Anterior cingulate cortex (tissue), 58 donors: ENCODE data around the gene FAF2.
"Not testable (repeated sequence)": the region's sequence is repeated elsewhere in the genome, so short reads cannot be mapped to it uniquely, and the experiment has no call there.

Experiments used
- DNase-seq, 58 donors: peaks; one replicate each; lab custom pipeline; 2025; lab: John Stamatoyannopoulos, UW

FAF2 gene

DNA sequence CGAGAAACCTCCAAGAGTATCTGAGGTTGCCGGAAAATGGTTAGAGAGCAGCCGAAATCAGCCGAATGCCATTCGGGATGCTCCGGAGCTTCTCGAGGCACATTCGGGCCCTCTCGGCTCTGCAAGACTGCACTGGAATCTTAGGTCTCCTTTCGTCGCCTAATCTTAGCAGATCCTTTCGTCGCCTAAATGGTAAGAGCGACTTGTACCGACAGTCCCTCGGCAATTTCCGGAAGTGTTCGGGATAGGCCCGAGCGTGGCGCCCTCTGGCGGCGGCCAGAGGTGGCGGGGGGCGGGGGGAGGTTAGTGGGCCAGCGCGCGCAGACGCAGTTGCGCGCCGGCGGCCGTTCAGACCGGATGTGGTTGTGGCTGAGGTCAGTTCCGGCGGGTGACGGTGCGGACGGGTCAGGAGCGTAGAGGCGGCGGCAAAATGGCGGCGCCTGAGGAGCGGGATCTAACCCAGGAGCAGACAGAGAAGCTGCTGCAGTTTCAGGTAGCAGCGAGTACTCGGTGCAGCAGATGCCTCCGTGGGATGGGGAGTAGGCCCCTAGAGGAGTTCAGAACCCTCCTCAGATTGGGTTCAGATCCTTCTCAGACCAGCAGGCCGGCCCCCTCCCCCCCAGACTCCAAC is at the start of gene FAF2:
Gene FAF2, plus strand, starts transcription at position 408 of the 631 bp plus-strand sequence. Its CDS starts 23 bp downstream, at position 431.
- DNase-seq = peak; percentile 85 to 99 (median 96)

DNA sequence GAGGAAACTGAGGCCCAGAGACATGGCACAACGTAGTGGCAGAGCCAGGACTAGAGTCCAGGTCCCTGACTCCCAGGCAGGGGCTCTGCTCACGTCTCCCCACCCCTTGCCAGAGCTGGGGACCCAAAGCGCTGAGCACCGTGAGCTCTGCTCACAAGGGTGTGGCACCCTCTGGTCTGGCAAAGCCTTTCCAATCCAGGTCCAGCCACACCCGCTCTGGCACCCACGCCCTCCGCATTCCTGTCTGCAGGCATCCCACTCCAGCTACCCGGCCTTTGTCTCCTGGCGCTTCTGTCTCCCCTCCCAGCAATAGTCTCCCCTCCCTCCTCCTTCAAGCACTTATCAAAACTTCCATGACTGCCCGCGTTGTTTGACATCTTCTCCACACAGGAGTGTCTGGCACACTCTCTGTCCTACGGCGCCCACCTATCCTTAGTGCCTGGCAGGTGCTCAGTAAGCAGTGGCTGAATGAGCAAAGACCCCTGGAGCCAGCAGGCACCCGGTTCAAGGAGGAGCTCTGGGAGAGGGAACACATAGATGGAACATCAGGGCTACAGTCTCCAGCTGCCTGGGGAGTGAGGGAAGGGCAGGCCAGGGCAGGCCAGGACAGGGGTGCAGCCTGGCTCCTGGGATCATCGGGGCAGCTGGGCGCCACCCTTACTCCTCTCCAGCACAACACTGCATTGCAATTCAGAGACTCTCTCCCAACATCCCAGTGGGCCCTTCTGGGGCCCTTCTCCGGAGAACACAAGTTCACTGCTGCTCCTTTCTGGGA is 47.6 kb upstream of the FAF2 start:
- DNase-seq = no peak

GRCh38 chr5:176401281-176402205 is 46.6 kb upstream of the FAF2 start:
- DNase-seq = no peak

GRCh38 chr5:176405656-176406435 is 42.3 kb upstream of the FAF2 start:
- DNase-seq = no peak

GRCh38 chr5:176406436-176407052 is 41.6 kb upstream of the FAF2 start:
- no peak for DNase-seq

DNA sequence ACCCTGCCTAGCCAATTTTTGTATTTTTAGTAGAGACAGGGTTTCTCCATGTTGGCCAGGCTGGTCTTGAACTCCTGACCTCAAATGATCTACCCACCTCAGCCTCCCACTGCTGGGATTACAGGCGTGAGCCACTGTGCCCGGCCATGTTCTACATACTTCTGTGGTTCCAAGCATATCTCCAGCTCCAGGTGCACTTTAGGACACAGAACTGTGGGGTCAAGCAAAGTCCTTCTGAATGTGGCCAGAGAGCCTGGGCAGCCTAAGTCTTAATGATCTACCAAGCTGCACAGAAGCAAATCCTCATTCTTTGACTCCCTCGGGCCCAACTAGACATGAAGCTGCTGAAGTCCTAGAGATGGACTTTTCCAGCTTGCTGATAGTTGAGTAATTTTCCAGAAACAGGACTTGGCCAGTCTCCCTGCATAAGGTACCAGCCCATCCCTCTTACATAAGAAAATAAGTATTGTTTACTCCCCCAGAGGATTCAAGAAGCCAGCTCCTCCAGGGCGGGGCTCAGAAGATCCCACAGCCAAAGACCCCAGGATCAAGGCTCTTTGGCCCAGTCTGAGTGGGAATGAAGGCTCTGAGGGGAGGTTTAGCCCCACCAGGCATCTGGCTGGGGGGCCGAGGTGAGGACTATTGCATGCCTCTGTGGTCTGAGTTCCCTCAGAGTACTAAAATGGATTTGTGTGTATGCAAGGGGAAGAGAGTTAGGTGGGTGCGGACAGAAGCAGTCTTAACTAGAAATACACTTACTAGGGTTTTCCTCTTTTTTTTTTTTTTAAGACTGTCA is 40.5 kb upstream of the FAF2 start:
- DNase-seq = peak in 1 of 58 donors; percentile 14

DNA sequence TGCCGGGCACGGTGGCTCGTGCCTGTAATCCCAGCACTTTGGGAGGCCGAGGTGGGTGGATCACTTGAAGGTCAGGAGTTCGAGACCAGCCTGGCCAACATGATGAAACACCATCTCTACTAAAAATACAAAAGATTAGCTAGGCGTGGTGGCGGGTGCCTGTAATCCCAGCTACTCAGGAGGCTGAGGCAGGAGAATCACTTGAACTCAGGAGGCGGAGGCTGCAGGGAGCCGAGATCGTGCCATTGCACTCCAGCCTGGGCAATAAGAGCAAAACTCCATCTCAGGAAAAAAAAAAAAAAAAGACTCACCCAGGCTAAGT is 40.0 kb upstream of the FAF2 start:
- DNase-seq = not testable (repeated sequence)

DNA sequence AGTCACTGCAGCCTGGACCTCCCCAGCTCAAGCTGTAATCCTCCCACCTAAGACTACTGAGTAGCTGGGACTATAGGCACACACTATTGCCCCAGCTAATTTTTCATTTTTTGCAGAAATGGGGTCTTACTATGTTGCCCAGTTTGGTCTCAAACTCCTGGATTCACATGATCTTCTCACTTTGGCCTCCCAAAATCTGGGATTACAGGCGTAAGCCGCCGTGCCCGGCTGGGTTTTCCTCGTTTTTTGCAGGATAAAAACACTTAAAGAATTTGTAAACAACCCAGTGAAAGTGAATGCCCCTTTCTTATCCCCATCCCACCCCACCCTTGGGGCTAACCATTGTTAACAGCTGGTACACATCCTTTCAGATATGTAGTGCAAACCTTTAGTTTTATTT is 39.6 kb upstream of the FAF2 start:
- DNase-seq = no peak

GRCh38 chr5:176409765-176410164 is 38.4 kb upstream of the FAF2 start:
- DNase-seq = no peak

DNA sequence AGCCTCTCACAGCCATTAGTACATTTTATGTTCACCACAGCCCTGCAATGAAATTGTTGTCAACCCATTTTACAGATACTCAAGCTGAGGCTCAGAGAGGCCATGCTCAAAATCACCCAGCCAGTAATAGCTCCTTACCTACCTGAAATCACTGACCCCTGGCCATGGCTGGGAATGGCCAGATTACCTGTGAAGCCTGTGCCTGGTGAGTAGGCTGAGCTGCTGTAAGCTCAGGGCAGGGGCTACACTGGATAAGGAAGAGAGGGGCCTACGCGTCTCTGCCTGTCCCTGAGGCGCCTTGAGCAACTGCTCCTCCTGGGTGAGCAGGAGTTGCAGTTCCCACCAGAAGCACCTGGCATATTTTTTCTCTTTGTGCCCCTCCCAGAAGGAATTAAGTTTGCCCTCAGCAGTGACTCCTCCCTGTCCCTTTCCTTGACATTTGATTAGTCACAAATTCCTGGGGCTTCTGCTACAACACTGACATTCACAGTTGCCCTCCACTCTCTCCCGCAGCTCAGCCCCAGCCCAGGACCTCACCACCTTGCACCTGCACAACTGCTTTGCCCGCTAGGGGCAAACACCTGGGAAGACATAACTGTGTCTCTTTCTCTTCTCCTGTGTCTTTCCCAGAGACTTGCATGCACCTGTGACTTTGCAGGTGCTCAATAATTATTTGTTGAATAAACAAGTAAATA is 37.6 kb upstream of the FAF2 start:
- no peak for DNase-seq

DNA sequence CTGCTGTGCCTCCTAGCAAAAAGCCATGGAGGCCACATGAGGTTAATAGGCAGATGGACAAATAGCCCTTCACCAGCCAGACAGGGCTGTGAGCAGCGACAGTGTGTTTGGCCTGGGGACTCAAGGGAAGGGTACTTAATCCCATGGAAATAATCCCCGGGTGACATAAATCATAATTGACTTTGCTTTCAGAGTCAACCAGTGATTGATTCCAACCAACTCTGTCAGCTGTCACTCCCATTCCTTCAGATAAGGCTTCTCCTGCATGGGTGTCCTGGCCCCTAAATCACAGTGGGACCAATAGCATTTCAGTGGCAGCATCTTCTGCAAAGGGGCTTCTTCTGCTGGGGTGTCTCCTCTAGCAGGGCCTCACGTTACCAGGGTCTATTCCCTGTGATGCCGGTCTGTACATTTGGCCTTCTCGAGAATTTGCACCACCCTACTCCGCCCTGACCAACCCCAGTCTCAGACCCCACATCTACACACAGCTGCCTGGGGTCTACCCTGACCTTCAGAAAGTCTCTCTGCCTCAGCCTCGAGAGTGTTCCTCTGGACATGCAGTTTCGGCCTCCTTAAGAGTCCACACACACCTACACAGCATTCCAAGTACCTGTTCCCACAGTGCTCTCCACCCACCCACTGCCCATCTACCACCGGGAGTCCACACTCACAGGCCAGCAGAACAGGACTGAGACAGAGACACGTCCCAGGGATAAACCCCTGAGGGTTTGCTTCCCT is 35.5 kb upstream of the FAF2 start:
- DNase-seq = no peak

DNA sequence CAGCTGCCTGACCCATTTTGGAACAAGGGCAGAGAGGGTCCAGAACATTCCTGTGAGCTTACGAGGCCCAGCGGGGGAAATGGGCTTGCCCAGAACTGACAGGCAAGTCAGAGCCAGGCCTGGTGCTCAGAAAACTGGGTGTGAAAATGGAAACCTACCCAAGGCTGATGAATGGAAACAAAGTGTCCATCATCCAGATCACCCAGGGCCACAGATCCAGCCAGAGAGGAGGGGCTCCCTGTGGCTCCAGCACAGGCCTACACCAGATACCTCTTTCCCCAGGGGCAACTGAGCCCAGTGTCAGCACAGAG is 35.0 kb upstream of the FAF2 start:
- DNase-seq = peak in 2 of 58 donors; percentile 20 to 28

- DNase-seq = no peak
Measured at GRCh38 chr5:176413709-176414191, 34.4 kb upstream of the FAF2 start.

DNA sequence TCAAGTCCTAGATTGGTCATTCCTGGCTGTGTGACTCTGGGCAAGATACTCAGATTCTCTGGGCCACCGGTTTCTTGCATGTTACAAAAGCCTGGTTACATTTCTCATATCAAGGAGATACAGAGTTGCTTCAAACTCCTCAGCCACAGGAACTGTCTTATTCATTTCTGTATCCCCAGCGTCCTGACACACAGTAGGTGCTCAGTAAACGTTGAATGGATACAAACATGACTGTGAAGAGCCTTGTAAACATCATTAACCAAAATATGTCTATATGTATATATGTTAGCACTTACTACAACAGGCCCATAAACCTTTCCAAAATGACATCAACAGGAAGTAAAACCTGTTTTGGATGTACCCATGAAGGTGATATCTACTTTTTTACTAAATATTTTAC is 33.5 kb upstream of the FAF2 start:
- no peak for DNase-seq

- DNase-seq = no peak
Measured at GRCh38 chr5:176415240-176415951, 32.8 kb upstream of the FAF2 start.

DNA sequence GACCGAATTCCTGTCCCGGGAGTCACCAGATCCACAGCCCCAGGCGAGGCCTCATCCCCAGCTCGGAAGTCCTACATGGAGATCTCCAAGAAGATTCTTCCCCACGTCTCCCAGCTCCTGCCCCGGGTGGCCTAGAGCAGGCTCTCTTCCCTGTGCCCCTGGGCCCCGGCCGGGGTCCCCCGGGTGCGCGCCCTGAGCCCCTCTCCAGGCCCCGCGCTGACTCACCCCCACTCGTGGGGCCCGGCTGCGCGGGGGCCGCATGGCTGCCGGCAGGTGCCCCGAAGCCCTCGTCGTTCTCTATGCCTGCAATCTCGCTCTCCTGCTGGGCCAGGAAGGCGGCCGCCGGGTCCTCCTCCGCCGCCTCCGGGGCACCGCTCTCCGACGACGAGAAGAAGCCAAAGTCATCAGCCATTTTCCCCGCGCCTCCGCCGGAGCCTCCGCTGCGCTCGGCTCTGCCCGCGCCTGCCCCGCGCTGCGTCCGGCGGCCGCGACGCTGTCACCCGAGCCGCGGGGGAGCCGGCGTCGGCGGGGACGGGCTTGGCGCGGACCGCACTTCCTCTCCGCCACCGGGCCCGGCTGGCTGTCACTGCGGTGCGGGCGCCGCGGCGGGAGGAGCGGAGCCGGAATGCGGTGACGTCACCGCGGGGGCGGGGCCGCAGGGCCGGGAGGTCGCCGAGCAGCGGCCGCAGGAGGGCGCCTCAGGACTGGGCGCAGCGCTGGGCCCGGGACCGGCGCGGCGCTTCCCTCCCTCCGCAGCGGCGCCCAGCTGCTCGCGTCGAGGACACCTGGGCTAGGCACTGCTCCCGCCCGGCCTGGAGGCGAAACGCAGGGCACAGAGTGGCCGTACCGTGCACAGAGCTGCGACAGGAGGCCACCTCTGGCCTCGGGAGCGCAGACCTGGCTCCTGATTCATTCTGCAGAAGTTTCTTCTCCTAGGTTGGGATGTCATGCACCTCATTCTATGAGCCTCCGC is 31.9 kb upstream of the FAF2 start, which contains the start of gene CLTB:
Gene CLTB, minus strand, starts transcription at position 588 of the 973 bp plus-strand sequence. Its CDS starts 176 bp downstream, at position 412.
- DNase-seq = peak in 55 of 58 donors; percentile 9 to 91 (median 81)
